HCT116 (cell line): ENCODE data around the gene MROH8. TPM values are rescaled to one million over a fixed set of nuclear protein-coding genes. Genes with fewer than 3 reads are reported as not detected.

Experiments used
- ATAC-seq: fragments of 200-7000 bp; cut with Tn5 transposase; 2 replicates; pipeline ENCODE4 v1.9.1; 2020; ENCODE audit warnings: mild to moderate bottlenecking, moderate library complexity
- BruUV-seq: library from RNA; stranded (reverse); fragments of 400-500 nt; replicated peaks from 2 replicates; lab custom pipeline; 2021; lab: Mats Ljungman, UMichigan
- CTCF ChIA-PET: fragments of 300-600 bp; sonication (Branson Sonifier 250); formaldehyde crosslinking; loops from one replicate; lab custom pipeline; 2021; ENCODE audit warnings: antibody characterized with exemption; lab: Charles Lee
- POLR2A ChIA-PET: fragments of 300-600, 350-600 bp; sonication (Branson Sonifier 250); formaldehyde crosslinking; loops from one replicate; lab custom pipeline; 2021; ENCODE audit warnings: antibody characterized with exemption; lab: Charles Lee
- RAD21 ChIA-PET, 2 experiments: fragments of 300-600 bp; sonication (Branson Sonifier 250); formaldehyde crosslinking; loops; one replicate each; lab custom pipeline; 2023; ENCODE audit warnings: low total read pairs in 2 of 2; ENCODE audit not compliant: uncharacterized antibody in 2 of 2, unreplicated experiment in 2 of 2, low non-redundant PET in 1 of 2; lab: Charles Lee
- DNase-seq: peaks from one replicate; pipeline ENCODE4 v3.0.0-alpha.2; 2010; ENCODE audit warnings: low read depth, low spot score
- H2AFZ ChIP-seq: fragments of 200-600 bp; shearing (Covaris generic), sonication (generic); 2 replicates; pipeline ENCODE4 v1.6.1; 2017; ENCODE audit warnings: low read depth, mixed run types, mixed read lengths, antibody characterized with exemption, low read length; ENCODE audit not compliant: poor library complexity, severe bottlenecking
- H3K27ac ChIP-seq: 2 replicates; pipeline ENCODE4 v1.5.1; 2012; ENCODE audit warnings: low read depth, low read length
- H3K27me3 ChIP-seq: fragments of 200-600 bp; sonication (generic); 2 replicates; pipeline ENCODE4 v1.6.1; 2016; ENCODE audit warnings: mixed run types, low read length, mixed read lengths; ENCODE audit not compliant: insufficient read depth
- H3K36me3 ChIP-seq, 2 experiments: fragments of 200-500 bp in 1 of 2; fragments of 200-600 bp in 1 of 2; sonication (Bioruptor generic) in 1 of 2; sonication (generic) in 1 of 2; 2 replicates each; pipeline versions ENCODE4 v1.5.1 to v1.6.1; 2014 to 2016; ENCODE audit warnings: low read length in 2 of 2, inconsistent platforms in 1 of 2, mixed read lengths in 1 of 2, mixed run types in 1 of 2; ENCODE audit not compliant: insufficient read depth in 2 of 2, control insufficient read depth in 1 of 2
- H3K4me1 ChIP-seq, 2 experiments: fragments of 200-600 bp in 1 of 2; sonication (generic) in 1 of 2; 2 replicates each; pipeline versions ENCODE4 v1.5.1 to v1.6.1; 2012 to 2017; ENCODE audit warnings: low read length in 2 of 2, inconsistent platforms in 1 of 2, mild to moderate bottlenecking in 1 of 2, mixed read lengths in 1 of 2, mixed run types in 1 of 2, moderate library complexity in 1 of 2; ENCODE audit not compliant: insufficient read depth in 2 of 2, control insufficient read depth in 1 of 2
- H3K4me2 ChIP-seq: fragments of 200-600 bp; sonication (generic); 2 replicates; pipeline ENCODE4 v1.6.1; 2017; ENCODE audit warnings: mixed run types, low read length, mixed read lengths
- H3K4me3 ChIP-seq, 2 experiments: fragments of 200-600 bp in 1 of 2; sonication (generic) in 1 of 2; replicated peaks in 1 of 2; 2 replicates each; pipeline ENCODE4 v1.5.1; 2011 to 2016; ENCODE audit warnings: low read length in 2 of 2, control low read depth in 1 of 2, low read depth in 1 of 2, mild to moderate bottlenecking in 1 of 2, mixed read lengths in 1 of 2, mixed run types in 1 of 2
- H3K79me2 ChIP-seq: fragments of 200-600 bp; sonication (generic); 2 replicates; pipeline ENCODE4 v1.6.1; 2017; ENCODE audit warnings: mild to moderate bottlenecking, mixed run types, low read length, moderate library complexity, mixed read lengths; ENCODE audit not compliant: insufficient read depth
- H3K9ac ChIP-seq: fragments of 200-600 bp; sonication (generic); 2 replicates; pipeline ENCODE4 v1.6.1; 2016; ENCODE audit warnings: low read length, mixed read lengths
- H3K9me2 ChIP-seq: fragments of 200-600 bp; sonication (generic), shearing (Covaris generic); 2 replicates; pipeline ENCODE4 v1.6.1; 2017; ENCODE audit warnings: mixed run types, mild to moderate bottlenecking, moderate library complexity; ENCODE audit not compliant: insufficient read depth
- H3K9me3 ChIP-seq, 2 experiments: fragments of 200-500 bp in 1 of 2; fragments of 200-600 bp in 1 of 2; sonication (Bioruptor generic) in 1 of 2; sonication (generic) in 1 of 2; 2 replicates each; pipeline ENCODE4 v1.6.1; 2014 to 2017; ENCODE audit warnings: low read length in 2 of 2, mixed read lengths in 2 of 2, inconsistent platforms in 1 of 2, low read depth in 1 of 2, mild to moderate bottlenecking in 1 of 2, mixed run types in 1 of 2, moderate library complexity in 1 of 2; ENCODE audit not compliant: control insufficient read depth in 1 of 2, insufficient read depth in 1 of 2
- H4K20me1 ChIP-seq: fragments of 200-600 bp; sonication (generic), shearing (Covaris generic); 2 replicates; pipeline ENCODE4 v1.6.1; 2017; ENCODE audit warnings: mixed run types, mild to moderate bottlenecking, moderate library complexity; ENCODE audit not compliant: insufficient read depth
- CBX3 ChIP-seq: IDR thresholded peaks from 2 replicates; pipeline ENCODE4 v1.6.1; 2012; ENCODE audit warnings: low read depth
- ELF1 ChIP-seq: IDR thresholded peaks from 2 replicates; pipeline ENCODE4 v1.6.1; 2012; ENCODE audit warnings: low read depth, borderline replicate concordance
- EZH2phosphoT487 ChIP-seq: fragments of 200-600 bp; IDR thresholded peaks from 2 replicates; pipeline ENCODE4 v1.6.1; 2018; ENCODE audit warnings: antibody characterized with exemption, borderline replicate concordance
- FOSL1 ChIP-seq: IDR thresholded peaks from 2 replicates; pipeline ENCODE4 v1.6.1; 2012; ENCODE audit warnings: low read depth
- POLR2A ChIP-seq: IDR thresholded peaks from 2 replicates; pipeline ENCODE4 v1.7.0; 2011; ENCODE audit warnings: borderline replicate concordance; ENCODE audit not compliant: insufficient read depth, insufficient read length; ENCODE audit errors: extremely low read depth
- POLR2AphosphoS5 ChIP-seq: IDR thresholded peaks from 2 replicates; pipeline ENCODE4 v1.6.1; 2011; ENCODE audit warnings: mild to moderate bottlenecking, low read depth, low read length, moderate library complexity
- RAD21 ChIP-seq: IDR thresholded peaks from 2 replicates; pipeline ENCODE4 v1.6.1; 2012; ENCODE audit warnings: low read depth, mild to moderate bottlenecking
- SIN3A ChIP-seq: IDR thresholded peaks from 2 replicates; pipeline ENCODE4 v1.6.1; 2012; ENCODE audit warnings: low read depth
- SP1 ChIP-seq: IDR thresholded peaks from 2 replicates; pipeline ENCODE4 v1.6.1; 2012; ENCODE audit warnings: low read depth
- YY1 ChIP-seq: IDR thresholded peaks from 2 replicates; pipeline ENCODE4 v1.6.1; 2011; ENCODE audit warnings: low read length, low read depth, moderate library complexity, mild to moderate bottlenecking; ENCODE audit not compliant: insufficient replicate concordance; ENCODE audit errors: extremely low read depth
- ZFX ChIP-seq: fragments of 450-650 bp; IDR thresholded peaks from 2 replicates; pipeline ENCODE4 v1.6.1; 2017
- ZNF274 ChIP-seq: fragments of 200-500 bp; sonication (Bioruptor generic); IDR thresholded peaks from 2 replicates; pipeline ENCODE4 v1.6.1; 2014; ENCODE audit warnings: mild to moderate bottlenecking, low read depth, low read length, inconsistent platforms
- intact Hi-C: fragments of 100-400 bp; cut with micrococcal nuclease; formaldehyde crosslinking; loops from 2 replicates; pipeline ENCODE4 v1.10.0; 2022
- total RNA-seq: library from RNA; stranded (reverse); gene quantifications from one replicate; pipeline ENCODE4 v1.2.1, GENCODE V29; 2021; ENCODE audit not compliant: unreplicated experiment
- TF ChIP-seq, protein P1 (sequence below): IDR thresholded peaks from 2 replicates; pipeline ENCODE4 v1.6.1; 2012
- TF ChIP-seq, protein P2 (sequence below): IDR thresholded peaks from 2 replicates; pipeline ENCODE4 v1.6.1; 2011; ENCODE audit warnings: mild to moderate bottlenecking, low read length, moderate library complexity; ENCODE audit not compliant: insufficient replicate concordance; ENCODE audit errors: extremely low read depth

MROH8 gene
- total RNA-seq, 1 experiment from 2014 or later = 0.79 TPM

DNA sequence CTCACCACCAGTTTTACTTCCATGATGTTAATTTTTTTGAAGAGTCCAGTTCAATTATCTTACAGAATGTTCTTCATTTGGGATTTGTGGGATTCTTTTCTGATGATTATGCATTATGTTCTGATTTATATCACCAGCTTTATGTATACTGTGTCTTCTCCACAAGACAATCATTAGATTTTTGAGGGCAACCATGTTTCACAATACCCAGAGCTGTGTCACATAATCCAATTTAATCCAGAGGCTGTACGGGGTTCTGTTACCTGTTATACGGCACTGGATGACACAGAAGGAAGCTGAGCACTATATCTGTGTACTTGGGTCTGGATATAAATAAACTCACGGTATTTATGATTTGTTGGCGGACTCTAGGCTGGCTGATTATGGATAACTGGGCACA, 41.8 kb downstream of the MROH8 start:
- Histone ChIP-seq H2AFZ (no peak overlapping the region), H4K20me1 (no peaks in the 10 kb centered on the region), H3K27me3 (no peaks in the 10 kb centered on the region), H3K27ac (no peak overlapping the region), H3K4me2 (no peak overlapping the region), H3K79me2 (no peaks in the 10 kb centered on the region), H3K4me1 (no peaks in the 10 kb centered on the region), H3K9me2 (no peaks in the 10 kb centered on the region), H3K4me3 (no peak overlapping the region), H3K9ac (no peak overlapping the region), H3K36me3 (no peaks in the 10 kb centered on the region), H3K9me3 (no peaks in the 10 kb centered on the region)
- DNase-seq = no peak
- RAD21 ChIA-PET = no interaction called here
- BruUV-seq = no TSS peak
- TF ChIP-seq, protein P1, sequence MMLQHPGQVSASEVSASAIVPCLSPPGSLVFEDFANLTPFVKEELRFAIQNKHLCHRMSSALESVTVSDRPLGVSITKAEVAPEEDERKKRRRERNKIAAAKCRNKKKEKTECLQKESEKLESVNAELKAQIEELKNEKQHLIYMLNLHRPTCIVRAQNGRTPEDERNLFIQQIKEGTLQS = no peak
- TF ChIP-seq POLR2A (no peak), ZNF274 (no peak), FOSL1 (no peak), YY1 (no peak), SIN3A (no peak), EZH2phosphoT487 (no peak), RAD21 (no peak), CBX3 (no peak), SP1 (no peak), ELF1 (no peak), POLR2AphosphoS5 (no peak), ZFX (no peak)
- TF ChIP-seq, protein P2, sequence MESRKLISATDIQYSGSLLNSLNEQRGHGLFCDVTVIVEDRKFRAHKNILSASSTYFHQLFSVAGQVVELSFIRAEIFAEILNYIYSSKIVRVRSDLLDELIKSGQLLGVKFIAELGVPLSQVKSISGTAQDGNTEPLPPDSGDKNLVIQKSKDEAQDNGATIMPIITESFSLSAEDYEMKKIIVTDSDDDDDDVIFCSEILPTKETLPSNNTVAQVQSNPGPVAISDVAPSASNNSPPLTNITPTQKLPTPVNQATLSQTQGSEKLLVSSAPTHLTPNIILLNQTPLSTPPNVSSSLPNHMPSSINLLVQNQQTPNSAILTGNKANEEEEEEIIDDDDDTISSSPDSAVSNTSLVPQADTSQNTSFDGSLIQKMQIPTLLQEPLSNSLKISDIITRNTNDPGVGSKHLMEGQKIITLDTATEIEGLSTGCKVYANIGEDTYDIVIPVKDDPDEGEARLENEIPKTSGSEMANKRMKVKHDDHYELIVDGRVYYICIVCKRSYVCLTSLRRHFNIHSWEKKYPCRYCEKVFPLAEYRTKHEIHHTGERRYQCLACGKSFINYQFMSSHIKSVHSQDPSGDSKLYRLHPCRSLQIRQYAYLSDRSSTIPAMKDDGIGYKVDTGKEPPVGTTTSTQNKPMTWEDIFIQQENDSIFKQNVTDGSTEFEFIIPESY = no peak
- CTCF ChIA-PET = no interaction called here
- intact Hi-C loops = no loop called here
- POLR2A ChIA-PET = no interaction called here
- ATAC-seq = no peak
